ENCODE results near the gene FBXO47. TPM values are rescaled to one million over a fixed set of nuclear protein-coding genes. Genes with fewer than 3 reads are reported as not detected.

FBXO47 gene
- total and polyA plus RNA-seq, 2 of the 4 experiments (the other 2 are of a cell fraction) = under 0.01 TPM; not detected in 1

DNA sequence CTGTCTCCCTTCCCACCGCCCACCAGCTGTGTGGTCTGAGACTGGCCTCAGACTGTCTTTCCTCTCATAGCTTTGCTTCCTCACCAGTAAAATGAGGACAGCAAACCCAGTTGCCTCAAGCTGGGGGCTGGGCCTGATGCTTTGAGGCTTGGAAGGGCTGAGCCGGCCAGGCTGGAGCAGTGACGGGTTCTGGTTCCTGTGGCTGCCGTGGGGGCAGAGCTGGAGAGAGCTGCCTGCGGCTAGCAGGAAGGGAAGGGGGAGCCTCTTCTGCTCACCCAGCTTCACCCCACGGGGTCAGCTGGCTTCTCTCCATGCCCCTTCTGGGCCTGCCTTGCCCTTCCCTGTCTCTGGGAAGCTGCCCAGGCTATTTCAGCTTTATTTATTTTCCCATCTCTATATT, 73.6 kb downstream of the FBXO47 start:
- no peak overlapping the region for H3K14ac ChIP-seq (replicated peaks; ENCODE audit: low read depth, low read length)
- no peak overlapping the region for H2AFZ ChIP-seq (replicated peaks; ENCODE audit: low read length, poor library complexity)
- peaks cover 54 to 95% of the 10 kb centered on the region in 2 experiments for H3K79me1 ChIP-seq (ENCODE audit: low read depth in 1 of 2, low read length in 2 of 2)
- no peak overlapping the region for H3K9ac ChIP-seq (ENCODE audit: low read depth, low read length)
- H3K4ac ChIP-seq (ENCODE audit: low read depth, low read length) = no peak overlapping the region
- no peak overlapping the region for H2BK120ac ChIP-seq (ENCODE audit: low read depth, low read length)
- no peaks in the 10 kb centered on the region for H3K9me3 ChIP-seq (ENCODE audit: control insufficient read depth, insufficient read depth, low read length)
- ChIA-PET CTCF (no interaction called here), POLR2A (ENCODE audit: unreplicated experiment) (interaction anchor here (1.1 kb wide), 1 partner anchor 16 kb away, joined by 3 read pairs; no protein-coding TSS in a partner anchor)
- no peak overlapping the region for H2BK20ac ChIP-seq (ENCODE audit: low read depth, low read length)
- H3K27ac ChIP-seq (ENCODE audit: insufficient read depth, low read length) = no peak overlapping the region
- H3K4me3 ChIP-seq (ENCODE audit: insufficient read depth, low read depth, low read length) = no peak overlapping the region
- H3K23ac ChIP-seq (ENCODE audit: low read depth, low read length) = no peak overlapping the region
- no peak overlapping the region for H4K8ac ChIP-seq (ENCODE audit: low read depth in 2 of 2, low read length in 2 of 2)
- WGBS, 2 experiments (ENCODE audit: extremely low coverage in 2 of 2, insufficient read length in 1 of 2) = no CpG with 5 or more reads among the region's 6 CpGs
- no TSS peak for BruUV-seq (replicated peaks)
- H3K4me2 ChIP-seq (ENCODE audit: low read depth, low read length) = no peak overlapping the region
- DNase-seq (no peak), ATAC-seq (ENCODE audit: low read depth) (peak; percentile 13)
- no peak overlapping the region for H2AK5ac ChIP-seq (ENCODE audit: low read depth, low read length)
- no peak overlapping the region for H2BK15ac ChIP-seq (ENCODE audit: low read depth, low read length)
- H4K20me1 ChIP-seq (ENCODE audit: insufficient read depth, low read length) = peaks cover 99% of the 10 kb centered on the region
- H4K5ac ChIP-seq (ENCODE audit: low read depth, low read length) = no peak overlapping the region
- H3K56ac ChIP-seq (ENCODE audit: extremely low read depth, insufficient read depth, low read length) = no peak overlapping the region
- intact Hi-C loops (cut with micrococcal nuclease) (no loop called here), dilution Hi-C loops (cut with HindIII; ENCODE audit: low sequenced_read_pairs, unreplicated experiment) (no loop called here), in situ Hi-C loops (cut with MboI; ENCODE audit: low sequenced_read_pairs) (no loop called here)
- TF ChIP-seq NFE2L2 (IDR thresholded peaks at IDR 0.05; ENCODE audit: low read depth, low read length) (no peak), POLR2A (IDR thresholded peaks at IDR 0.05; ENCODE audit: low read depth, low read length) (no peak), MAZ (IDR thresholded peaks at IDR 0.05; ENCODE audit: borderline replicate concordance, low read depth, low read length) (no peak), RAD21 (IDR thresholded peaks at IDR 0.05; ENCODE audit: low read length) (no peak), RCOR1 (IDR thresholded peaks at IDR 0.05; ENCODE audit: insufficient replicate concordance, low read length) (no peak), SMC3 (IDR thresholded peaks at IDR 0.05; ENCODE audit: low read depth, low read length) (no peak), BHLHE40 (IDR thresholded peaks at IDR 0.05; ENCODE audit: low read depth, low read length) (no peak)
- TF ChIP-seq, protein P1, sequence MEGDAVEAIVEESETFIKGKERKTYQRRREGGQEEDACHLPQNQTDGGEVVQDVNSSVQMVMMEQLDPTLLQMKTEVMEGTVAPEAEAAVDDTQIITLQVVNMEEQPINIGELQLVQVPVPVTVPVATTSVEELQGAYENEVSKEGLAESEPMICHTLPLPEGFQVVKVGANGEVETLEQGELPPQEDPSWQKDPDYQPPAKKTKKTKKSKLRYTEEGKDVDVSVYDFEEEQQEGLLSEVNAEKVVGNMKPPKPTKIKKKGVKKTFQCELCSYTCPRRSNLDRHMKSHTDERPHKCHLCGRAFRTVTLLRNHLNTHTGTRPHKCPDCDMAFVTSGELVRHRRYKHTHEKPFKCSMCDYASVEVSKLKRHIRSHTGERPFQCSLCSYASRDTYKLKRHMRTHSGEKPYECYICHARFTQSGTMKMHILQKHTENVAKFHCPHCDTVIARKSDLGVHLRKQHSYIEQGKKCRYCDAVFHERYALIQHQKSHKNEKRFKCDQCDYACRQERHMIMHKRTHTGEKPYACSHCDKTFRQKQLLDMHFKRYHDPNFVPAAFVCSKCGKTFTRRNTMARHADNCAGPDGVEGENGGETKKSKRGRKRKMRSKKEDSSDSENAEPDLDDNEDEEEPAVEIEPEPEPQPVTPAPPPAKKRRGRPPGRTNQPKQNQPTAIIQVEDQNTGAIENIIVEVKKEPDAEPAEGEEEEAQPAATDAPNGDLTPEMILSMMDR (conservative IDR thresholded peaks at IDR 0.05; ENCODE audit: low read depth, low read length) = no peak
- TF ChIP-seq, protein P2, sequence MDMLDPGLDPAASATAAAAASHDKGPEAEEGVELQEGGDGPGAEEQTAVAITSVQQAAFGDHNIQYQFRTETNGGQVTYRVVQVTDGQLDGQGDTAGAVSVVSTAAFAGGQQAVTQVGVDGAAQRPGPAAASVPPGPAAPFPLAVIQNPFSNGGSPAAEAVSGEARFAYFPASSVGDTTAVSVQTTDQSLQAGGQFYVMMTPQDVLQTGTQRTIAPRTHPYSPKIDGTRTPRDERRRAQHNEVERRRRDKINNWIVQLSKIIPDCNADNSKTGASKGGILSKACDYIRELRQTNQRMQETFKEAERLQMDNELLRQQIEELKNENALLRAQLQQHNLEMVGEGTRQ (IDR thresholded peaks at IDR 0.05; ENCODE audit: low read depth, low read length) = no peak
- no peaks in the 10 kb centered on the region for H3K27me3 ChIP-seq (ENCODE audit: control insufficient read depth, insufficient read depth, low read length)
- H2BK5ac ChIP-seq (ENCODE audit: low read depth, low read length, poor library complexity, severe bottlenecking) = no peak overlapping the region
- no peak overlapping the region for H3K18ac ChIP-seq (ENCODE audit: low read depth, low read length)
- H2AK9ac ChIP-seq (replicated peaks; ENCODE audit: low read depth, low read length, poor library complexity) = no peak overlapping the region
- peaks cover 22% of the 10 kb centered on the region for H3K9me1 ChIP-seq (ENCODE audit: insufficient read depth, low read length)
- no peak overlapping the region for H4K91ac ChIP-seq (ENCODE audit: insufficient read depth, low read depth, low read length)
- peaks cover 19% of the 10 kb centered on the region for H3K4me1 ChIP-seq (ENCODE audit: control insufficient read depth, insufficient read depth, low read length)
- H3K36me3 ChIP-seq (ENCODE audit: control insufficient read depth, insufficient read depth, low read length) = peaks cover 83% of the 10 kb centered on the region
